GM12892 (cell line): ENCODE measurements around the gene NSF.

Source experiments
- POLR2A ChIP-seq: IDR thresholded peaks from 2 replicates; pipeline ENCODE4 v1.6.1; 2011; ENCODE audit warnings: low read depth, low read length, control low read depth
- POLR2AphosphoS5 ChIP-seq: IDR thresholded peaks from 2 replicates; pipeline ENCODE4 v1.6.1; 2011; ENCODE audit warnings: low read depth, low read length, control low read depth
- TAF1 ChIP-seq: IDR thresholded peaks from 2 replicates; pipeline ENCODE4 v1.6.1; 2011; ENCODE audit warnings: low read depth, mild to moderate bottlenecking, control low read depth, low read length, borderline replicate concordance

GRCh38 chr17:46769531-46770438, 179.3 kb downstream of the NSF start:
- no peak for TF ChIP-seq TAF1
- TF ChIP-seq POLR2A = no peak
- no peak for TF ChIP-seq POLR2AphosphoS5
